Activated CD8-positive, alpha-beta memory T cell treated with anti-CD3 and anti-CD28 coated beads, Interleukin-2, amount 50 U/mL, for 48 hours (primary cell): Measurements from ENCODE around the gene SREBF2.

Experiments used
- DNase-seq: peaks from one replicate; pipeline ENCODE4 v3.0.0-alpha.2; 2020

Gene SREBF2

DNA sequence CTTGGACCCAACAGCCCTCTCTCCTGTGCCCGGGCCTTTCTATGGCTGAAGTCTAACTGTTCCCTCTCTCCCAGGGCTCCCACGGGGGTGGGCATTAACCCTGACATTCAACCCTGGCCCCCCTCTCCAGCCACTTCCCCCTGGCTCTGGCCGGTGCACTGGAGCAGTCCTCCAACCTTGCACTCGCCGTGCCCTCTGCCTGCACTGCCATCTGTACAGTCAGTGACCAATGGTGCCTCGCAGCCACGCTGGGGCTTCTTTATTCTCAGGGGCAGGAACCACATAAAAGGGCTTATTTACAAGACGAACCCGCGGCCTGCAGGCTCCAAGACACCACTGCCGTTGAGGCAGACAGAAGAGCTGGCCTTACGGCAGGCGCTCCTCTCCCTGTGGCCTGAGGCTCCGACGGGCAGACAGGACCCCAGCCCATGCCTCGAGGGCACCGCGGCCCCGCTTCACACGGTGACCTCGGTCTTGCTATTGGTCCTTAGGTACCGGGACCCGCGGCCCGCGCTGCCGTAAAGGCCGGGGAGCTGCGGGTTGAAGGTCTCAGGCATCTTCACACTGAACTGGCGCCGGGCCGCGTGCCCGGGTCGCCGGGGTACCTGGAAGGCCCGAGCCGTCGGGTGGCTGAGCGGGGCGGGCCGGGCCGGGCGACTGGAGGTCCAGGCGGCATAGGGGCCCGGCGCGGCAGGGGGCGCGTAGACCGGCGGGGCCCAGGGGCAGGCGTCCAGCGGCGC lies 76.6 kb downstream of the SREBF2 start:
- no peak for DNase-seq

DNA sequence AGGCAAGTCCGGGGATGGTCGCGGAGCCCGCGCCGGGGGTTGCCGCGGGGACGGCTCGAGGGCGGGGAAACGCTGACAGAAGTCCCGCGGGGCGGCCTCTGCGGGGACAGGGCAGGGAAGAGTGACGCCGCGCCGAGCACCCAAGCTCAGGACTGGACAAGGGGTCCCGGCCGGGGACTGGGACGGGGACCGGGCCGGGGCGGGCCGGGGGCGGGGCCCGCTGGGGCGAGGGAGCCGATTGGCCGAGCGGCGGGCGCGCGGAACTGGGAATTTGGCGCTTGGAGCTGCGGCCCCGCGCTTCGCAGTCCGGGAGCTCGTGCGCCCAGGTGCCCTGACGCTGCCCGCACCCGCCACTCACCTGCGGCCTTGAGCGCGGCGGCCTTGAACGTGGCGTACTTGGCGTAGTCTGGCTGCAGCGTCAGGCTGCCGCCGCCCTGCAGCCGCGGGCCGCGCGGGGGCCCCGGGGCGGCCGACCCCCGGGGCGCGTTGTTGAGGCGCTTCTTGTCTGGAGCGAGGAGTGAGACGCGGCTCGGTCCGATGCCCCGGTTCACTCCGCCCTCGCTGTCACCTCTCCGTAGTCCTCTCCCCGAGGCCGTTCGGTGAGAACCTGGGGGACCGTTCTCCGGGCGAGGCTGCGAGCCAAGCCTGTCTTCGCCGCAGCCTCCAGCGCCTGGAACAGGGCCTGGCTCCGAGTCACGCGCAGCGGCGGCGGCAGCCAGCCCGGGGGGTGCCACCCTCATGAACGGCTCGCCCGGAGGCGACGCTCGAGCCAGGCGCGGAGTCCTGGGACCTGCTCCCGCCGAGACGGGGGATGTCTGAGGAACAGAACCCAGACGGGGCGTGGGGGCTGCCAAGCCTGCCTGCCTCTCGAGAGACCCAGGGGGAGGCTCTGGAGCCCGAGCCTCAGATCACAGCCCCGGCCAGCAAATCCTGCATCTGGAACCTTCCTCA lies 77.4 kb downstream of the SREBF2 start:
- peak; percentile 75 for DNase-seq

DNA sequence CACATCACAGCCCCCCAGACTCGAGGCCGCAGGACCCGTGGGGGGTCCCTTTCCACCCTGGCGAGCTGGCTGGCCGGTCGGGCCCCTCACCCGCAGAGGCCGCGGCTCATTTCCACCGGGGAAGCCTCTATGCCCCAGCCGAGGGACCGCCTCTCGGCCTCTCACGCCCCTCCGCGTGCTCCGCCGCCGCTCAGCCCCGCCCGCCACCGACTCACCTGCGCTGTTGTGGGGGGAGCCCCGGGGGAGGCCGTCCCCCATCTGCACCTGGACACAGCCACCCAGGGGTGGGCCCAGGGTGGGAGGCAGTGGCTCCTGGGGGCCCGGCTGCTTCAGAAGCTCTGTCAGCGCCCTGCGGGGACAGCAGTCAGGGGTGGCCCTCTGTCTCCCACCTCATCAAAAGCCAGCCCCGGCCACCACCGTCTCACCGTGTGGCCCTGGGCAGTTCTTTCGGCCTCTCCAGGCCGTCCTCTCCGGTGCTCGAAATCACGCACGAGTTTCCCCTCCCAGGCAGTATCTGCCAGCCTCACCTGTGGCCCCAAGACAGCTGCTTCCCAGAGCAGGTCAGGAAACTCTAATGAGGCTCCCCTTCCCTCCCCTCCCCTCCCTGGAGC lies 78.2 kb downstream of the SREBF2 start:
- DNase-seq: peak; percentile 65

DNA sequence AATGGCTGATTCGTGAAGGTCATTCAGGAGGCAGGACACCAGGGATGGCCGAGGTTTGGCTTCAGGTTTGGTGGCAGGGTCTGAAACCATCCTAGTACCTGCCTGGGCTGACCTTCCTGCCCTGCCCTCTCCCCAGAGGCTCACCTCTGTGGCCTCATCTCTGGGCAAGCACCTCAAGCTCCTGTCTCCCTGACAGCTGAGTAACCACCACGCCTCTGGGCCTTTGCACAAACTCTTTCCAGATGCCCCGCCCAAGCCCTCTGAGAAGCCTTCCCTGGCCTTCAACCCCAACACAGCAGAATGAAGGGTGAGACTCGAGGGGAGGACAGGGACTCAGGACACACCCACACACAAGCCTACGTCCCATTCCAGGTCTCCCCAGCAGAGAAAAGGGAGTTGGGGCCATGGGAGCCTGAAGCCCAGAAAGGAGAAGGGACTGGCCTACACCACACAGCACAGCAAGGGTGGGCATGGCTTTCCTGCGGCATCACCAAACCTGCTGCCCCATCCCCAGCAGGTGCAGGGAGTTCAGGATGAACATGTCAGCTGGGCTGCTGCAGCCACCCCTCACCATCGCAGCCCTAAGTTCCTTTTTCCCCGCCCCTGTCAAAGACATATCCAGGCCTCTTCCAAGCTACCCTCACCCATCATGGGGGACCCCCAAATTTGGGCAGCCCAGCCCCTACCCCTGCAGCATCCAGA lies 79.6 kb downstream of the SREBF2 start:
- no peak for DNase-seq

DNA sequence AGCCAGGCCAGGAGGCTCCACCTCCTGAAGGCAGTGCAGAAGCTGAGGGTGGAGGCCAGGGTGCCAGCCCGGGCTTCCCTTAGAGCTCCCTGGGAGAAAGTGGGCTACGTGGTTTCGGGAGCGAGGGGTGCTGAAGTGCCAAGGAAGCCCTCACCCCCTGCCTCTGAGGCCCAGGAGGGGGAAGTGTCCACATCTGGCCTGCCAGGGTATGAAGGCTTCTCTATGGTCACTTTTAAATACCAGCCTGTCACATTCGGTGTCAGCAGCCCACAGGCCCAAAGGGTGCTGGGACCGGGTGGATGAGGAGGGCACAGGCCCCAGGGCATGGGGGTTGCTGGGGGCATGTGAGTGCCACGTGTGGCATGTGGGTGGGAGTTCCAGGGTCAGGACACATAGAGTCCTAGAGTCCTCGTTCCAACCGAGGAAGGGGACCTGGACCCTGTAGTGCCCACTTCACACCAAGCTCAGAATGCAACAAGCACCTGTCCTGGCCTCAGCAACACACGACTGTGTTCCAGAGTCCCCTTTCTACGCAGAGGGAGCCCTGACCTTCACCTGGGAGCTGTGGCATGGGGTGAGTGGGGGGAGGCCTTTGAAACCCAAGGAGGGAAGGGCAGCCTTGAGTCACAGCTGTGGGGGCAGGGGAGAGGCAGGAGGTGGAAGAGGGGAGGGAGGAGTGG lies 80.3 kb downstream of the SREBF2 start:
- no peak for DNase-seq

DNA sequence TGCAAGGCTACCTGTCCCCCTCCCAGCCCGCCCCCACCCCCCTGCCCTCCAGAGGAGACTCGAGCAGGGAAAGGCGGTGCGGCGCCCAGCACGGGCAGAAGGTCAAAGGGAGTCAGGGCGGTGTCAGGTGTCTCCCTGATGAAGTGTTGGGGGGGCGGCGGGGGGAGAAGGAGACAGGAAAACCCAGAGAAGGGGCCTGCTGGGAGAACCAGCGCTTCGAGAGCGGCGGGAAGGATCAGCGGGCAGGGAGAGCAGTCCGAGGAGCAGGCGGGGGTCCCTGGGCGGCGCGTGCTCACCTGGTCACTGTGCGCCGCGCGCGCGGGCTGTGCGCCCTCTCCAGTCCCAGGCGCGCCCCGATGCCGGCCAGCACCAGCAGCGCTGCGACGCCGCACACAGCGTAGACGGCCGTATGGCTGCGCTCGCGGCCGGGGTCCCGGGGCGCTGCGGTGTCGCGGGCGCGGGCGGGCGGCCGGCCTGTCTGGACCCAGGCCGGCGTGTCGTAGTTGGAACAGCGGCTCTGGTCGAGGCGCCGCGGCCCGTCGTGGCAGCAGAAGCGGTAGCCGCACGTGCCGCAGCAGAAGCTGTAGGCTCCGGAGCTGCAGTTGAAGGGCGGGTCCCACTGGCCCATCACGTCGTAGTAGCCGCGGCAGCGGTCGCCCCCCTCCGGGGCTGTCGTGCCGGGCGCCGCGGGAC lies 81.1 kb downstream of the SREBF2 start:
- DNase-seq: peak; percentile 60

DNA sequence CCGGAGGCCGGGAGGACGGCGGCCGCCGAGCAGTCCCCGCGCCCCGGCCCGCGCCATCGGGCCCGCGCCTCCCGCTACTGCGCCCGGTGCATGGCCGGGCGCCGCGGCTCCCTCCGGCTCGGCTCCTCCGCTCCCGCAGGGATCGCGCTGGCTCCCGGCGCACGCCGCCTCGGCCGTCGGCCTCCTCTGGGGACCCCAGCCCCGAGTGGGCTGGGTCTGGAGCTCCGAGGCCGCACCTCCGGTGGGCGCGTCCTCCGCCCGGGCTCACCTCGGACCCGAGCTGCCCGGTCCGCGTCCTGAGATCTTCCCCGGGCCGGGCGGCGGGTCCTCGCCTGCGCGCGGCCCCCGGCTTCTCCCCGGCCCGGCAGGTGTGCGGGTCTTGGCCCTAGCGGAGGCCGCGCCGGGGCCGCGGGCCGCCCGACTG lies 81.7 kb downstream of the SREBF2 start:
- DNase-seq: no peak

DNA sequence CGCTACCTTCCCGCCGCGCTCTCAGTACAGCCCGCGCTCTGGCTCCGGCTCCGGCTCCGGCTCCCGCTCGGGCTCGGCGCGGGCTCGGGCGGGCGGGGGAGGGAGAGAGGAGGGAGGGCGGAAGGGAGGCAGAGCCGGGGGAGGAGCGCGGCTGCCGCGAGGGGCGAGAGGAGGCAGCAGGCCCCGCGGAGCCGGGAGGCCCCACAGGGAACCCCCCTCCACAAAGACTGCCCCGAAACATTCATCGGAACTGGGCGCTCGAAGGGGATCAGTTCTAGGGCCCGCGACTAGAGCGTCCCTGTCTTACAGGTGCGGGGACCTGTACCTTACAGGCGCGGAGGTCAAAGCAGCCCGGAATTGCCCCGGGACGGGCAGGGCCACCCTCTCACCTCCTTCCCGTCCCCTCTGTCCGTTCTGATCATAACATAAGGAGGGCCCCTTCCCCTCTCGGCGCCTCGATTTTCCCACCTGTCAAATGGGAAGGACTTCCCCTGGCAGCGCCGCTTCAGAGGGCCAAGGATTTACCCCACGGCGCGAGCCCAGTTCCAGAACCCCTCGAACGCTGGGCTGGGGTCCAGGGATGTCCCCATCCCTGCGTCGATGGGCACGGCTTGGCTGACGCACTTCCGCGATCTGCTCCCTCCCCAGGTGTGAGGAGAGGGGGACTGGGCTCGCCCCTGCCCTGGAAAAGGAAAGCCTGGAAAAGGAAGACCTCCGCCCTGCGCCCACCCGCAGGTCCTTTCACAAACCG lies 82.3 kb downstream of the SREBF2 start, which contains the start of gene SHISA8:
Gene SHISA8, minus strand, starts transcription at position 40 of the 751 bp plus-strand sequence. CDS start 407 bp downstream, outside the sequence.
- peak; percentile 74 for DNase-seq

DNA sequence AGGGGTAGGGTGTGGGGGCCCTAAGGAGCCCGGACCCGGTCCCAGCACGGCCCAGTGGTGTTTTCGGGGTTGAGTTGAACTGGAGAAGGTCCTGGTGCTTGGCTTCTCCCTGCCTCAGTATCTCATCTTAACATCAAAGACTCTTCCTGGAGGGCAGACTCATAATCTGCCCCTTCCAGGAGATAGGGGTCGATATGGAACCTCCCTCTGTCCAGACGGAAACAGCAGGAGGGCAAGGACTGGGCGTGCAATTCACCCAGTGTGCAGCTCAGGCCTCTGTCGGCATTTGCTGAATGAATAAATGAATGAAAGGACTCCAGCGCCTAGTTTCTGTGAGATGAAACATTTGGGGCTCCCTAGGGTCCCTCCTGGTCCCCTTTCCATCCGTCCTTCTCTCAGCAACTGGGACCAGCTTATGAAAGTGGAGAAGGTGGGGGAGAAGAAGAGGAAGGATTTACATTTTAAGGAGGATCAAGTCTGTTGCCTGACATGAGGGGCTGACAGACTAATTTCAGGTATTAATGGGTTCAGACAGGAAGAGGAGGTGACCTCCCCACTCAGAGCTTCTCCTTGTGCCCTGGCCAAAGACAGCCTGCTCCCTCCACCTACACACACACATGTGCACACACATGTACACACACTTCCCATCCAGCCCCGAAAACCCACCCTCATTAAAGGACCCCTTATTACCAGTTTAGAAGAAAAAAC lies 83.0 kb downstream of the SREBF2 start:
- DNase-seq: no peak

DNA sequence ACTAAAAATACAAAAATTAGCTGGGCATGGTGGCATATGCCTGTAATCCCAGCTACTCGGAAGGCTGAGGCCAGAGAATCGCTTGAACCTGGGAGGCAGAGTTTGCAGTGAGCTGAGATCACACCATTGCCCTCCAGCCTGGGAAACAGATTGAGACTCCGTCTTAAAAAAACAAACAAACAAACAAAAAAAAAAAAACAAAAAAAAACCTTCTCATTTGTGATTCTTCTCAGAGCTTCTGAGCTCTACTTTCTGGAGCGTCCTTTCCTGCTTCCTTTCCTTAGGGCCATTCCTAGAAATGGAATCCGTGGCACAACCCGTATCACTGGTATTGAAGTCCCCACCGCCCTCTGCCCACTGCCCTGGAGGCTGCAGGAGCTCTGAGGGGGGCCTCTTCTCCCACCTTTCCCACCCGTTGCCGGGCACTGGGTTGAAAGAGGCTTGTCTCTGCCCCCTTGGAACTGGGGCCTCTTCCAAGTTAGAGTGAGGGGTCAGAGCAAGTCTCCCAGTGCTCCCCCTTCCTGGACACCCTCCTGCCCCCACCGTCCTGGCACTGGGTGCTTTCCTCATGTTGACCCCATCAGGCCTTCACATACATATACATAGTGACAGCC lies 83.9 kb downstream of the SREBF2 start:
- no peak for DNase-seq

DNA sequence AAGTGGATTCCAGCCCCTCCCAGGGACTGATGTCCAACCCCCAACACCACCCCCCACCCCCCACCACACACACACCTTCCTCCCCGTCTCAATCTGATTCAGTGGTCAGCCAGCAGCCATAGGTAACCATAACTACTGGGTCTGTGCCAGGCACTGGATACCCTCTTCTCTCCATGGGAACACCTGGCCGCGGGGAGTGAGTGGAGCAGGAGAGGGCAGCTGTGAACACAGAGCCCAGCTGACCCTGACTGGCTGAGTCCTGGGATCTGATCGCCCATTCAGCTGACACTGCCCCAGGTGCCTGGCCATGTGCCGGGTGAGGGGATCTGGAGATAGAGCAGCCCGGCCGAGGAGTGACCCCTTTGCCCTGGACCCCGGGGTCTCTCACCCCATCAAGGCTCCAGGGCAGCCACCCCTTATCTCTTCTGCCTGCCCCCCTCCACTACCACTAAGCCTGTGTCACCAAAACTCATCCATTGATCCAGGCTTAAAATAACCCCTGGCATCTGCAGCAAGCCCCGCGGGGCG lies 84.5 kb downstream of the SREBF2 start:
- no peak for DNase-seq

DNA sequence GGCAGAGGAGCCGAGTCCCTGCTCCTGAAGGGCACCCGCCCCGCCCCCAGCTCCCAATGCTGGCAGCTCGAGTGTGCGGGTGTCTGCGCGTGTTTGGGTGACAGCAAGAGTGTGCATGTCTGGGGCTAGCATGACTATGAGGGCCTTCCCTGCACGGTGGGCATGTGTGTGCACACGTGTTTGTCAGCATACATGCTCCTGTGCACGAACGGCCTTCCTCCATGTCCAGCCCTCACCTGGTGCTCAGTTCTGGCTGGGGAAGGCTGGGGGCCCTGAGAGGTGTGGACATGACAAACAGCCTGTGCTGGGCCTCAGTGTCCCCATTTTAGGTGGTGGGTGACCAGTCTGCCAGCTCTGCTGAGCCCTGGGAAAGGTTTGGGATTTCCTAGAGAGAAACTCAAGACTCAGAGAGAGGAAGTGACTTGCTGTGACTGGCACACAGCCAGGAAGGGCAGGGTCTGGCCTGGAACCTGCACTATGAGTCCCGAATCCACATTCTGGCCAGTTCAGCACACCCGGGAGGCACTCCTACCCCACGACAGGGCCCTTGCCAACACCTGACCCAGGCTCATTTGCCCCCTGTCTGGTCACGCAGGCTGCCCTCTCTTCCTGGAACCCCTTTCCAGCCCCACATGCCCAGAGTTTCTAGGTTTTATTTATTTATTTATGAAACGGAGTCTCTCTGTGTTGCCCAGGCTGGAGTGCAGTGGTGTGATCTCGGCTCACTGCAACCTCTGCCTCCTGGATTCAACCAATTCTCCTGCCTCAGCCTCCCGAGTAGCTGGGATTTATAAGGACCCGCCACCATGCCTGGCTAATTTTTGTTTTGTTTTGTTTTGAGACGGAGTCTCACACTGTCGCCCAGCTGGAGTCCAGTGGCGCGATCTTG lies 85.2 kb downstream of the SREBF2 start:
- peak; percentile 61 for DNase-seq

DNA sequence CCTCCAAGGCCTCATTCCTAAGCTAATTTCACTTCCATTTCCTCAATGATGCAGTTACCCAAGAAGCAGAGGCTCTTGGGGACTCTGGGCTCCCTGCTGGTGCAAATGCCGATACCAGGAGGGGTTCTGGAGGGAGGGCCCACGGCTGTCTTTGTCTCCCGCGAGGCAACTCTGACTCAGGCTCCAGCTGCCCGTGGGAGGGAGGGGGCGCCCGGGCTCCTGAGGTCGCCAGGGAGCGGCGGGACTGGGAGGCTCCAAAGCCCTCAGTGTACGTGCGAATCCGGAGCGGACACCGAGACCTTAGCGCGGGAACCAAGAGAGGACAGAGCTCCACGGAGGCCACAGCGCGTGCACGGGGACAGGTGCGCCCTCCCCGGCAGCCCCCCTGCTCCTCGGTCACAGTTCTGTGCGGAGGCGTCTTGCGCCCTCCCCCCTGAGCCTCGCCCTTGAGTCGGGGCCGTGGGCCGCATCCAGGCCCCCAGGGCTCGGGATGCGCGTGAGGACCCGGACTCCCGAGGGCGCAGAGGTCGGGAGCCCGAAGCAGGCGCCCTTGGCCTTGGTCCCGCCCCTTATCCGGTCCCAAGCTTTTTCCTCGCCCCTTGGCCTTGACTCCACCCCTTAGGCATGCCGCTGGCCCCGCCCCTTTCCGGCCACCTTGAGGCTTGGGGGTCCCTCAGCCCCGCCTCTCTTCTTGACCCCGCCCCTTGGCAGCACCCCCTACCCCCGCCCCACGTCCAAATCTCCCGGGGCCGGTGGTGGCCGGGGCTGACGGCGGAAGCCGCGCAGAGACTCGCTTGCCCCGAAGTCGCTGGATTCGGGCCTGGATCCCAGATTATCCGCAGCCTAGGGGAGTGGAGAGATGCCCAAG lies 86.7 kb downstream of the SREBF2 start:
- peak; percentile 77 for DNase-seq

DNA sequence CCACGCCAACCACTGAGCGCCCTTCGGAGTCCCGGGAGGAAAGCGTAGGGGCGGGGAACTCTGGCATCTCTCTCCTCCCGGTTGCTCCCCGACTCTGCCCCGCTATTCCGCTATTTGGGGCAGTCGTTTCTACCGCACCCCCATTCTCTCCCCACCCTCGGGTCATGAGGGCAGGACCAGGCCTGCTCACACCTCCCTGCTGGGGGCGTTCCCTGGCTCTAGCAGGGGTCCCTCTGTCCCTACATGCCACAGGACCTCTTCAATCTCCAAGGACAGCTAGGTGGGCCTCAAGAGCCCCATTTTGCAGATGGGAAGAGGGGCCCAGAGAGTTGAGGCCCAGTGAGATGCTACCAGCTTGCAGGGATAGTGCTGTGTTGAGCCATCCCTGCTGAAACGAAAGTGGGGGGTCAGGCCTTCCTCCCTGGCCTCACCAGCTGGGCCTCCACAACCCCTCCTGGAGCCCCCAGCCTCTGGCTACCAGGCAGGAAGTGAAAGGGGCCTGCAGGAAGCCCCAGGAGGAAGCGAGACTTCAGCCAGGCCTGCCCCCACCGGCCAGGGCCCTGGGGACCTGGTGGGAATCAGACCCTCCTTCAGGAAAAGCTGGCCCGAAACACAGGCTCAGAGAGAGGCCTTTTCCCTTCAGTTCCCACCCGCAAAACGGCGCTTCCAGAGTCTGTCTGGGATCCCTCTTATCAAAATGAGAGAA lies 87.5 kb downstream of the SREBF2 start:
- no peak for DNase-seq

DNA sequence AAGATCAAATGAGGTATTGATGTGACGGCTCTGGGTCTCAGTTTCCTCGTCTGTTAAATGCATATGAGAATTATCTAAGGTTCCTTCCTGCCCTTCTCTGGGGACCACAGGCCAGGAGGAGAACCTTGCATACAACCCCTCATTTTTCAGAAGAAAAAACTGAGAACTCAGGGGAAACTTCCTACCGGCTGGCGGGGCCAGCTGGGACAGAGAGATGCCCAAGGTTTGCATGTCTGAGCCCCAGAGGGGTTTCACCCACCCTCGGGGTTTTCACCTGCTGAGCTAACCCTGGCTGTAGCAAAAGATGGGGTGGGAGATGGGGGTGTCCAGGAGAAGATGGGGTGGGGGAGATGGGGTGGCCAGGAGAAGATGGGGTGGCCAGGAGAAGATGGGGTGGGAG lies 89.4 kb downstream of the SREBF2 start:
- DNase-seq: no peak

DNA sequence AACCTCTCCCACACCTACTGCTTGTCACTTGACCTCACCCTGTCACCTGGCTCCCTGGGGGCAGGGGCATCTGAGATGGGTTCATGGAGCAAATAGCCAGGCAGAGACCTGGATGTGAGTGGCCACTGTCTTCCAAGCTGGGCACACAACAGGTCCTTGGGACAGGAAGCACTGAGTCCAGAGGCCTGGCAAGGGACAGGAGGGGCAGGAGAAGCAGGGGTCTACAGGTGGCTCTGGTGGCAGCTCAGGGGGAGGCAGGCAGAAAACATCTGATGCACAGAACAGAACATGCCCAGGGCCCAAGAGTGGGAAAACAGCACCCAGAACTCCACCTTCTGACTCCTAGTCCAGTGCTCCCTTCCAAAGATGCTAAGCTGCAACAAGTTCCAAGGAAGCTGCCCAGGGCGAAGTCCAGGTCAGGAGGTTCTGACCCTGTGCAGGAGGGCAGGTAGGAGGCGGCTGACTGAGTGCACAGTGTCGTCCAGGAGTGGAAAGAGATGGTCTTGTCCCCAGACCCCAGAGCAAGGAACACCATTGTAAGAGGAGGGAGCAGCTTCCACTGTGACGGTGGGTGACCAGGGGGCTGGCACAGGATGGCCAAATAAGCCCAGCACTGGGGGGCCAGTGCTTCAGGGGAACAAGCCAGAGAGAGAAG lies 90.2 kb downstream of the SREBF2 start:
- DNase-seq: no peak
